HUES6 (cell line): Measurements from ENCODE around the gene MTMR3.
"Not testable (repeated sequence)": the region's sequence is repeated elsewhere in the genome, so short reads cannot be mapped to it uniquely, and the experiment has no call there.

Experiments
- H3K27ac ChIP-seq: 2 replicates; pipeline ENCODE4 v1.7.0; 2013; ENCODE audit warnings: low read depth, mild to moderate bottlenecking, low read length, inconsistent platforms
- H3K27me3 ChIP-seq: 2 replicates; pipeline ENCODE4 v1.6.1; 2013; ENCODE audit warnings: low read length; ENCODE audit not compliant: control insufficient read depth, insufficient read depth
- H3K36me3 ChIP-seq: 2 replicates; pipeline ENCODE4 v1.6.1; 2013; ENCODE audit warnings: low read length; ENCODE audit not compliant: control insufficient read depth, insufficient read depth
- H3K4me1 ChIP-seq: 2 replicates; pipeline ENCODE4 v1.6.1; 2013; ENCODE audit warnings: low read length; ENCODE audit not compliant: control insufficient read depth, insufficient read depth
- H3K4me3 ChIP-seq: 2 replicates; pipeline ENCODE4 v1.5.1; 2013; ENCODE audit warnings: low read depth, low read length
- H3K9ac ChIP-seq: one replicate; pipeline ENCODE4 v1.6.1; 2013; ENCODE audit warnings: mild to moderate bottlenecking, low read length
- H3K9me3 ChIP-seq: 2 replicates; pipeline ENCODE4 v1.6.1; 2013; ENCODE audit warnings: low read depth, low read length; ENCODE audit not compliant: control insufficient read depth, insufficient read depth

MTMR3 gene

DNA sequence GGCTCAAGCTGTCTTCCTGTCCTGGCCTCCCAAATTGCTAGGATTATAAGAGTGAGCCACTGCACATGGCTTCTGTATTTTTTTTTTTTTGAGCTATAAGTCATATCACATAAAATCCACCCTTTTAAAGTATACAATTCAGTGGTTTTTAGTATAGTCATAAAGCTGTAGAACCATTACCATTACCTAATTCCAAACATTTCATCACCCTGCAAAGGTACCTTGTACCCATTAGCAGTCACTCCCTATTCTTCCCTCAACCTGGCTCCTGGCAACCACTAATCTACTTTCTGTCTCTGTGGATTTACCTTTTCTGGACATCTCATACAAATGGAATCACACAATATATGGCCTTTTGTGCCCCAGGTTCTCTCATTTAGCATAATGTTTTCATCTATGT is 84.5 kb downstream of the MTMR3 start:
- Histone ChIP-seq H3K9ac (no peak overlapping the region), H3K4me3 (no peak overlapping the region), H3K4me1 (0 out of 2 replicates have a peak, but pooled peaks cover 3% of the 10 kb centered on the region), H3K9me3 (no peaks in the 10 kb centered on the region), H3K27ac (no peak overlapping the region), H3K27me3 (no peaks in the 10 kb centered on the region), H3K36me3 (no peaks in the 10 kb centered on the region)

- no peaks in the 10 kb centered on the region for H3K9me3 ChIP-seq
- no peak overlapping the region for H3K27ac ChIP-seq
- H3K4me3 ChIP-seq = no peak overlapping the region
- H3K36me3 ChIP-seq = no peaks in the 10 kb centered on the region
- H3K27me3 ChIP-seq = no peaks in the 10 kb centered on the region
- H3K9ac ChIP-seq = no peak overlapping the region
- H3K4me1 ChIP-seq = peaks cover 9% of the 10 kb centered on the region; the same call in 1 of the 2 replicates
These were observed 88.6 kb downstream of the MTMR3 start for GRCh38 chr22:29971607-29972006.

DNA sequence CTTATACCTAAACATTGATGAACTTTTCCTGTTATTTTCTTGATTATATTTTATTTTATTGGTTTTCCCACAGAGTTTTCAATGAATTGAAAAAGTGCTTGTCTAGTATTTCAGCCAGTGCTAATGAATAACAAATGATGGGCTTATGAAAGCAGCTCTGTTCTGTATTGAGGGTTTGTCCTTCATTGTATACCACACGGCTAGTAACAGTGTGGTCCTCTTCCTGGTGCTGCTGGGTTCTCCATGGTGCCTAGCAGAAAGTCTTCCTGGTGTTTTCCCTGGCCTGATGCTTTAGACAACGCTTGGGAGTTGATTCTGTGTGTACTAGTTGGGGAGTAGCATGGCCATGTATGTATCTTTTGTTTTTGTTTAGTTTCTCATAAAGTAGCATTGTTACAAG is 89.1 kb downstream of the MTMR3 start:
- peaks cover 9% of the 10 kb centered on the region; the same call in 1 of the 2 replicates for H3K4me1 ChIP-seq
- H3K4me3 ChIP-seq = no peak overlapping the region
- no peaks in the 10 kb centered on the region for H3K27me3 ChIP-seq
- H3K9me3 ChIP-seq = no peaks in the 10 kb centered on the region
- no peak overlapping the region for H3K9ac ChIP-seq
- no peaks in the 10 kb centered on the region for H3K36me3 ChIP-seq
- H3K27ac ChIP-seq = no peak overlapping the region

- Histone ChIP-seq H3K4me3 (no peak overlapping the region), H3K27ac (no peak overlapping the region), H3K36me3 (no peaks in the 10 kb centered on the region; the same call in 1 of the 2 replicates)
These were observed 90.3 kb downstream of the MTMR3 start for GRCh38 chr22:29973269-29973668.

DNA sequence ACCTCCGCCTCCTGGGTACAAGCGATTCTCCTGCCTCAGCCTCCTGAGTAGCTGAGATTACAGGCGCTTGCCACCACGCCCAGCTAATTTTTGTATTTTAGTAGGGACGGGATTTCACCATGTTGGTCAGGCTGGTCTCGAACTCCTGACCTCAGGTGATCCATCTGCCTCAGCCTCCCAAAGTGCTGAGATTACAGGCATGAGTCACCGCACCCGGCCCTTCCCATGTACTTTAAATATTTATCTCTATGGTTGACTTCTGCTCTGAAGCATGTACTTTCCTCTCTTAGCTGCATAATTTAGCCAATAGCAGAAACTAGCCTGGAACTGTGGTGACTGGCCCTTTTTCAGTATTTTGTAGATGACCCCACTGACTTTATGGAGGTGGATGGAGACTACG is 90.7 kb downstream of the MTMR3 start:
- not testable (repeated sequence) for H3K4me3 ChIP-seq, H3K27me3 ChIP-seq, H3K9me3 ChIP-seq, H3K36me3 ChIP-seq, H3K9ac ChIP-seq, H3K4me1 ChIP-seq, H3K27ac ChIP-seq

More at GRCh38 chr22:29973269-29973668, 90.3 kb downstream of the MTMR3 start:
- Histone ChIP-seq H3K4me1 (peaks cover 9% of the 10 kb centered on the region; the same call in 1 of the 2 replicates), H3K9ac (no peak overlapping the region), H3K27me3 (no peaks in the 10 kb centered on the region), H3K9me3 (no peaks in the 10 kb centered on the region)

DNA sequence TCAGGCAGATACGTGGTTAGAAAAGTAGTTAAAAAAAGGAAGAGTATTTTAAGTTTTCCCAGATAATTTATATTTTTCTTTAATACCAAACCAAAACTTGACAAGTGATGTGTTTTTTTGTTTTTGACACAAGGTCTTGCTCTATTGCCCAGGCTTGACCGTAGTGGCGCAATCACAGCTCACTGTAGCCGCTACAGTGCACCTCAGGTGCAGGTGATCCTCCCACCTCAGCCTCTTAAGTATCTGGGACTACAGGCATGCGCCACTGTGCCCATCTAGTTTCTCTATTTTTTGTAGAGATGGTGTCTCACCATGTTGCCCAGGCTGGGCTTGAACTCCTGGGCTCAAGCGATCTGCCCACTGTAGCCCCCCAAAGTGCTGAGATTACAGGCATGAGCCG is 92.5 kb downstream of the MTMR3 start:
- H3K36me3 ChIP-seq = peaks cover 13% of the 10 kb centered on the region
- H3K27ac ChIP-seq = no peak overlapping the region
- no peaks in the 10 kb centered on the region for H3K9me3 ChIP-seq
- peaks cover 15% of the 10 kb centered on the region for H3K4me1 ChIP-seq
- H3K4me3 ChIP-seq = no peak overlapping the region
- H3K9ac ChIP-seq = no peak overlapping the region
- H3K27me3 ChIP-seq = no peaks in the 10 kb centered on the region

DNA sequence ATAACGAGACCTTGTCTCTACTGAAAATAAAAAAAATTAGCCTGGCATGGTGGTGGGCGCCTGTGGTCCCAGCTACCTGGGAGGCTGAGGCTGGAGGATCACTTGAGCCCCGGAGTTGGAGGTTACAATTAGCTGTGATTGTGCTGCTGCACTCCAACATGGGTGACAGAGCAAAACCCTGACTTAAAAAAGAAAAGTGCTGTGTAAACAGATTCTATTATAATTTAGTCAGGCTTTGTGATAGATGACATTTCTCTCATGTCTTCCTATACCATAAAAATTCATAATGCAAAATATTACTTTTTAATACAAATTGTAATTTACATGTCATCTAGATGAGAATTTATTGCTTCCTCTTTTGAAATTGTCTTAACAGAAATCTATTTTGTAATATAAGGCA is 94.1 kb downstream of the MTMR3 start:
- Histone ChIP-seq H3K4me3 (no peak overlapping the region), H3K27ac (no peak overlapping the region), H3K9ac (no peak overlapping the region), H3K4me1 (peaks cover 12% of the 10 kb centered on the region), H3K27me3 (no peaks in the 10 kb centered on the region), H3K9me3 (no peaks in the 10 kb centered on the region), H3K36me3 (peaks cover 22% of the 10 kb centered on the region)

GRCh38 chr22:29979777-29980321 is 96.9 kb downstream of the MTMR3 start:
- no peak overlapping the region for H3K4me3 ChIP-seq
- no peaks in the 10 kb centered on the region for H3K9me3 ChIP-seq
- H3K27me3 ChIP-seq = no peaks in the 10 kb centered on the region
- no peak overlapping the region for H3K27ac ChIP-seq
- peaks cover 27% of the 10 kb centered on the region for H3K36me3 ChIP-seq
- H3K9ac ChIP-seq = no peak overlapping the region
- H3K4me1 ChIP-seq = peaks cover 6% of the 10 kb centered on the region; the same call in 1 of the 2 replicates

GRCh38 chr22:29983296-29983917 is 100.4 kb downstream of the MTMR3 start:
- Histone ChIP-seq H3K9me3 (no peaks in the 10 kb centered on the region), H3K36me3 (peaks cover 33% of the 10 kb centered on the region), H3K27ac (no peak overlapping the region), H3K4me1 (peaks cover 10% of the 10 kb centered on the region), H3K9ac (no peak overlapping the region), H3K27me3 (no peaks in the 10 kb centered on the region), H3K4me3 (no peak overlapping the region)

DNA sequence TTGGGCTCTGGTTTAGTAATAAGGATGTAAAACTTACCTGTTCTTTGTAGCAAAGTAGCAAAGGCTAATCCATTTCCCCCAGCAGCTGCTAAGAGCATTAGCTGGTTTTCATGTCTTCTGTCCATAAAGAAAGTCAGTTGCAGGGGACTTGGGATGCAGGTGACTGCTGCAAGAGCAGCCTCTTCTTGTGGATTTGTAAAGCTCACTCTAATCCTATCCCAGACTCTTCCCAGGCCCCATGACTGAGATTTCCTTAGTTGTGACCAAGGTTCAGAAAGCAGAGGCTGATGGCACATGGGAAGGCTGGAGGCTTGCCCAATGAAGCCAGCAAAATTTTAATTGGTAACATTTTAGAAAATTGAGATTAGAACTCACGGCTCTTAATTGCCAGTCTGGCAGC is 102.9 kb downstream of the MTMR3 start:
- Histone ChIP-seq H3K27me3 (no peaks in the 10 kb centered on the region), H3K36me3 (peaks cover 18% of the 10 kb centered on the region), H3K9ac (no peak overlapping the region), H3K4me3 (no peak overlapping the region), H3K27ac (no peak overlapping the region), H3K4me1 (peaks cover 4% of the 10 kb centered on the region; the same call in 1 of the 2 replicates), H3K9me3 (no peaks in the 10 kb centered on the region)

DNA sequence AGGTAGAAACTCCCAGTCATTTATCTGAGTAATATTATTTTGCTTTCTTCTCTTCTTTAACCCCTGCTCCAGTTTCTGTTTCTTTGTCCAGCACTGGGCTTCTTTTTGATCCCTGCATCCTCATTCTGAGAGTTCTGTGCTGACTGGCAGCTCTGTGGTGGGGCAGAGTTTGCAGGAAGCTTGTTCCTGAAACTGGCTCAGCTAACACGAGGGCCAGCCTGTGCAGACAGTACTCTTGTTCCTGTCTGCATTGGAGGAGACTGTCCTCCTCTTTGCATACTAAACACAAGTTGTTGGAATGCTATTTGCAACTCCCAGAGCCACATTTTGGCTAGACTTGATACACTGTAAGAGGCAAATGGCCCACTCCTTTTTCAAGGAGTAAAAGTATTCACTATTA is 104.2 kb downstream of the MTMR3 start:
- H3K27ac ChIP-seq = no peak overlapping the region
- no peaks in the 10 kb centered on the region for H3K9me3 ChIP-seq
- no peak overlapping the region for H3K4me3 ChIP-seq
- no peak overlapping the region for H3K9ac ChIP-seq
- no peaks in the 10 kb centered on the region for H3K27me3 ChIP-seq
- H3K36me3 ChIP-seq = peaks cover 22% of the 10 kb centered on the region
- peaks cover 4% of the 10 kb centered on the region; the same call in 1 of the 2 replicates for H3K4me1 ChIP-seq
